Islet of Langerhans (tissue), 1 donor: Measurements from ENCODE around the gene TEKT4.
"Not testable (repeated sequence)": the region's sequence is repeated elsewhere in the genome, so short reads cannot be mapped to it uniquely, and the experiment has no call there.

ENCODE experiments used
- FAIRE-seq: peaks from one replicate; lab custom pipeline; 2011; peaks lifted over from hg19 to GRCh38; lab: Jason Lieb, UNC

TEKT4 gene, protein sequence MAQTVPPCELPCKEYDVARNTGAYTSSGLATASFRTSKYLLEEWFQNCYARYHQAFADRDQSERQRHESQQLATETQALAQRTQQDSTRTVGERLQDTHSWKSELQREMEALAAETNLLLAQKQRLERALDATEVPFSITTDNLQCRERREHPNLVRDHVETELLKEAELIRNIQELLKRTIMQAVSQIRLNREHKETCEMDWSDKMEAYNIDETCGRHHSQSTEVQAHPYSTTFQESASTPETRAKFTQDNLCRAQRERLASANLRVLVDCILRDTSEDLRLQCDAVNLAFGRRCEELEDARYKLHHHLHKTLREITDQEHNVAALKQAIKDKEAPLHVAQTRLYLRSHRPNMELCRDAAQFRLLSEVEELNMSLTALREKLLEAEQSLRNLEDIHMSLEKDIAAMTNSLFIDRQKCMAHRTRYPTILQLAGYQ

DNA sequence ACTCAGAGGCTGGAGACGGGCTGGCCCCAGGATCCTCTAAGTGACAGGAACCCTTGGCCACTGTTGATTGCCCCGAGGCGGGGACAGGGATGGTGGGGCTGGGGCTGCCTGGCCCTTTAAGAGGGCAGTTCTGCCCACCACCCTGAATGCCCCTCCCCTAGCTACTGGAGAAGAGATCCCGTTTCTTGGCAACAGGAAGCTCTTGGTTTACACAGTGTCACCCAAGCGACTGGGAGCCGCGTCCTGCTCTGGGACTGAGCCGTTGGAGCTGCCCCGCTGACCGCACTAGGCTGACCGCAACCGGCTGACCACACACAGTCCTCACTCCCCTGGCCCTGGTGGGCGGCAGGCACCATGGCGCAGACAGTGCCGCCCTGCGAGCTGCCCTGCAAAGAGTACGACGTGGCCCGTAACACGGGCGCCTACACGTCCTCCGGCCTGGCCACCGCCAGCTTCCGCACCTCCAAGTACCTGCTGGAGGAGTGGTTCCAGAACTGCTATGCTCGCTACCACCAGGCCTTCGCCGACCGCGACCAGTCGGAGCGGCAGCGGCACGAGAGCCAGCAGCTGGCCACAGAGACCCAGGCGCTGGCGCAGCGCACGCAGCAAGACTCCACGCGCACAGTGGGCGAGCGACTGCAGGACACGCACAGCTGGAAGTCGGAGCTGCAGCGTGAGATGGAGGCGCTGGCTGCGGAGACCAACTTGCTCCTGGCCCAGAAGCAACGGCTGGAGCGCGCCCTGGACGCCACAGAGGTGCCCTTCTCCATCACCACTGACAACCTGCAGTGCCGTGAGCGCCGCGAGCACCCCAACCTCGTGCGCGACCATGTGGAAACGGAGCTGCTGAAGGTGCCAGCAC, at the start of gene TEKT4:
Gene TEKT4 (plus strand): TSS at position 205 of the 862 bp plus-strand sequence. CDS start 150 bp downstream, at position 355.
- no peak for FAIRE-seq

DNA sequence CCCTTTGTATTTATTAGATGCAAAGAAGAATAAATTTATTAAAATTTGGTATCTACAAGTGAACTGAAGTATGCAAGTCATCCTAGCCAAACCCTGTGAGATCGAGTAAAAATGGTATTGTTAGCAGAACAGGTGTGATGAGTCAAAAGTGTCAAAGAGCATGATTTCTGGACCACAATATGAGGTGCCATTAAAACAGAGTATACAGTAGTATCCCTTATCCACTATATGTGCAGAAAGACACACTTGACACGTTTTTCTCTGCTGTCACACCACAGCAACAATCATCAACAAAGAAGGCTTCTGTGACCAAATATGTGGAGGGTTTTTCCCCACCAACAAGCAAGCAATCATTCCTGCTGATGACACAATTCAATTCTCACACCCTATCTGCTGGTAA, 32.0 kb upstream of the TEKT4 start:
- not testable (repeated sequence) for FAIRE-seq

DNA sequence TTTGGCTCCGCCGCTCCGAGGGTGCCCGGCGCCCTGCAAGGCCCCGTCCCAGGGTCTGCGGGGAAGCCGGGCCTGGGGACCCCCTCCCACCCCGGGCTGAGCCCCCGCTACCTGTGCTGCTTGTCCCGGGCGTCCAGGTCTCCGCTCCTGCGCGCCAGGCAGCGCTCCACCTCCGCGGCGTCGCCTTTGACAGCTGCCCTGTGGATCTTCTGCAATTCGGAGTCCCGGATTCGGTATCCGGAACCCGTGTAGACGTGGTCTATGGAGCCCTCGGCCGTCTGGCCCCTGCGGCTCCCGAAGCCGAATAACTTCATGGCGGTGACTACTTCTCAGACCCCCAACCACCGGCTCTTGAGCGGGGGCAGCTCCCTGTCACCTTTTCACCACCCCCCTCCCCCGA, 14.4 kb upstream of the TEKT4 start:
- not testable (repeated sequence) for FAIRE-seq

DNA sequence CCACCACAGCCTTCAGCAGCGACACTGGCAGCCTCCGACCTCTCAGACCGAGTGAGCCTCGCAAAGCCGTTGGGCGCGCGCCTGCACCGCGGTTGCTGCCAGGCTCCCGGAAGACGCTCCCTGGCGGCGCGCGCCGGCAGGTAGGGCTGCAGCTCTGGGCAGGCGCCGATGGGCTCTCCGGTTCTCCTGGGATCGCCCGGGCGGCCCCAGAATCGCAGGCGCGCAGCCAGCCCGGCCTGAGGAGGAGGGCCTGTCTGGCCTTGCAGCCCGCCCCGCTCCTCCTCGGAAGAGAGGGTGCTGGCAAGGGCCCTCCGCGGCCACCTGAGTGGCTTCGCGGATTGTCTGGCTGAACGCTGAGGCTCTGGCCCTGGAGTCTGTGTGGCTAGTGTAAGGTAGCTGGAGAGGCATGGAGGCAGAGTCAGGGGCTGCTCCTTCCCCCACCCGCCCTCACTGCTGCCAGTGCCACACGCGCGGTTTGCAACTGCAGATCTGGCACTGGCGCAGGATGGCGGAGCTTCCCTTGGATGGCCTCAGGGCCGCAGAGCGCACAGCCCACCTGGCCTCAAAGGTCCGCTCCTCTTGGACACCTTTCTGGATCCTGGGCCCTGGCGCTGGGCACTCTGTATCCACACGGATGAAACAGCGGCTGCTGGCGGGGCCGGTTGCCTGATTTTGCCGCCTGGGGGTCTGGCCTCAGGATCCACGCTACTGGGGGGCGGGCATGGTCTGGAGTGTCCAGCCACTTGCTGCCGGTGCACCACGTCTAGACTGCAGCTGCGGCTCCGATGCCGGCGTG, 13.7 kb upstream of the TEKT4 start:
- FAIRE-seq: not testable (repeated sequence)

DNA sequence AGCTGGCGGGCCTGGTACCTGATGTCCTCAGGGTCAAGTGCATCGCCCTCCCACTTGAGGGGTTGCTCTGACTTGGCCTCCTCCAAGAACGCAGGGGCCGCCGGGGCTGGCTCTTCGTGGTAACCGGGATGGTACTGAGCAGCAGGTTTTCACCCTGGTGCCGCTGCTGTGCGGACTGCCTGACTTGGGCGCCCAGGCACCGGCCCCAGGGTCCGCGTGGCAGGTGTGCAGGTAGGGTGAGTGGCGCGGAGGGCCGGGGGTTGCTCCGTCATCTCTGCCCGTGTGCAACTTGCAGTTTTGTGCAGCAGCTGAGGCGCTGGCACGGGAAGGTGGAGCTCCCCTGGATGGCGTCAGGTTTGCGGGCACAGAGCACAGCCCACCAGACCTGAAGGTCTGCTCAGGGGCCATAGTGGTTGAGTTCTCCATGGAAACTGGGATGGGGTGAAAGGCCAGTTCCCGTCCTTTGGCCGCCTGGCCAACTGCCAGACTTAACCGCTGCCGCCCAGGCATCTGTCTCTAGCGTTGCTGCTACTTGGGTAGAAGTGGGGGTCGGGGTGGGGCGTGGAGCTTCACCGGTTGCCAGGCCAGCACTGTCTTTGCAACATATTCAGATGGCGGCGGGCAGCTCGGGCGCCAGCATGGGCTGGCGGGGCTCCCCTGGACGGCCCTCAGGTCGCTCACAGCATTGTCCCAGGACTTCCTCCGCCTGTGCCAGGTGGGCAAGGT, 12.9 kb upstream of the TEKT4 start:
- not testable (repeated sequence) for FAIRE-seq

DNA sequence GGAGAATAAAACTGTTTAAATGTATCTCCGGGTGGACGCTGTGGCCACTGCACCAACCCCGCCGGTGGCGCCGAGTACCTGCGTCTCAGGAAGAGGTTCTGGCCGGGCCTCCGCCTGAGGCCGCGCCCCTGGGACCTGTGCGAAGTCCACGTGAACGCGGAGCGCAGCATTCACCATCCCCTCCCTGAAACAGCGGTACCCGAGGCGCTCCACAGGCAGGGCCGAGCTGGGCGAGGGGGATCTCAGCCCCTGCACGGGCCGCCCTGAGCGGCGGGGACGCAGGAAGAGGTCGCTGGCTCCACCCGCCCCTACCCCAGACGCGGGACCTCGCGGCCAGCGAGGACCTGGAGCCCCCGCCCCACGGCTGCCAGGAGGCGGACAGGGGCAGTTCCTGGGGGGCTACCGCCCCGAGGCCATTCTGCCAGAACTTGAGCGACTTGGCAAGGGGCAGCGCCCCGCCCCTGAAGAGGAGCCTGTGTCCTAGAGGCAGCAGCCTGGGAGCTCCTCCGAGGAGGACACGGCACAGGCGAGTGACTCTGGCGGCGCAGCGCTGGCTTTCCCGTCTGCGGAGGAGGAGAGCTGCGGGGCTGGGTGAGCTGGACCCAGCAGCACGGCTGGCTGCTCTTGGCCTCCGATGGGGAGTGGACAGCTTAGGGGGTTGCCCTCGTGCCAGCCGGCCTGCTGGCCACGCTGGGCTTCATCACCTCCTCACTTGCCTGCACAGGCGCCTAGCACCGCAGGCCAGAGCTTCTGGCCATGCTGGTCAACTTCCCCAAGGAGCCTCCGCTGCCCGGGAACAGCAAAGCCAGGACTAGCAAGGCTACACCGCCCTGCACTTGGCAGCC, 9.7 kb upstream of the TEKT4 start:
- no peak for FAIRE-seq

DNA sequence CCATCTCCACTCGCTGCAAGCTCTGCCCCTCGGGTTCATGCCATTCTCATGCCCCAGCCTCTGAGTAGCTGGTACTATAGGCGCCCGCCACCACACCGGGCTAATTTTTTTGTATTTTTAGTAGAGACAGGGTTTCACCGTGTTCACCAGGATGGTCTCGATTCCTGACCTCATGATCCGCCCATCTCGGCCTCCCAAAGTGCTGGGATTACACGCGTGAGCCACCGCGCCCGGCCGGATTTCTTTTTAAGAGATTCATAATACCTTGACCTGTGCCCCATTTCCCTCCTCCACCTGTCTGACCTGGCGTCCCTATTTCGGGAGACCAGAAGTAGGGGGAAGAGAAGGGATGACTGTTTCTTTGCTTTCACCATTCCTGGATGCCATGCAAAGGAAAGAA, 8.3 kb upstream of the TEKT4 start:
- FAIRE-seq: not testable (repeated sequence)

DNA sequence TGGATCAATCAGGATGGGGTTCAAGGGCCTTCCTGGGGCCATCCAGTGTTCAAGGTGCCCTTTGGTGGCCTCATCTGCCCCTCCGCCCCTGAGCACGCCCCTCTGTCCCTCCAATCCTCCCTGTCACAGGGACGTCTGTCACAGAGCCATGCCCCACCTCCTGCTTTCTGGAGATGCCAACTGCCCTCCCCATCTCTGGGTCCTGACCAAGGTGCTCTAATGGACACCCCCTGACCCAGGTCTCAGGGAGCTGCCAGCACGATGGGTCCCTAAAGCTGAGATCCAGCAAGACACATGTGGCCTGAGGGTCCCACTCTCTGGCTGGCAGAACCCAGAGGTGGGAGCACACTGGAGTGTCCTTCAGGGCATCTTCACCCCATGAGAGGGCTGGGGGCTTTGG, 2.1 kb upstream of the TEKT4 start:
- FAIRE-seq: no peak

DNA sequence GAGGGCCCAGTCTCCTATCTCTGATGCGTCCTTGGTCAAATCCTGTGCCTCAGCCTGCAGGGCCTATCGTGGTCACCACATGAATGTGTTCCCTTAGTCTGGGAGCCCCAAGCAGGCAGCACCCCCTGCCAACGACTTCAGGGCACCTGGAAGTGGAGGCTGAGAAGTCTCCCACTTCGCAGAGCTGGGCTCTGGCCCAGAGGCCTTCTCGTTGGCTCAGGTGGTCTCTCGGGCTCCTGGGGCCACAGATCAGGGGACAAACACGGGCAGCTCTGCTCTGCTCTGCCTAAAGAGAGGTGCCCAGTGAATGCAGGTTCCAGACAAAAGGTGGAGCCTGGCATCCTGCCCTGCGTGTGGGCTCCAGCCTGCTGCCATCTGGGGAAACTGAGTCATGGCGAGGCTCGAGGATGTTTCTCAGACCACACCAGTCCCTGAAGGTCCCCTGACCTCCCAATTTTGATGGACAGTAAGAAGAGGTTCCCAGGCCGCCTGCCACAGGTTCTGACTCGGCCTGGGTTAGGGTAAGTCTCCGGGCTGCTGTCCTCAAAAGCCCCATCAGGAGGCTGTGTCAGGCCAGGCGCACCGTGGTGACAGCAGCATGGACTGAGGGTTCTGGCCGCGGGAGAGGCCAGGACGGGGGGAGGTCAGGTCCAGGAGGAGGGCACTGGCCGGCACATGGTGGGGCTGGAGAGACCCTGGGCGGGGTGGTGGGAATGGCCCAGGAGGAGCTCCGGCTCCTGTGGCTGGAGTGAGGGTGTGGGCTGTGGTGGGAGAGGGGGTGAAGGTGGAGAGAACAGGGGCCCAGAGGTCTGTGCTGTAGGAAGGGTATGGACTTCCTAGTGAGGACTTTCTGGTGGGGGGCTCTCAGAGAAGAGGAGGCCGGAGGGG, 1.4 kb upstream of the TEKT4 start:
- no peak for FAIRE-seq

DNA sequence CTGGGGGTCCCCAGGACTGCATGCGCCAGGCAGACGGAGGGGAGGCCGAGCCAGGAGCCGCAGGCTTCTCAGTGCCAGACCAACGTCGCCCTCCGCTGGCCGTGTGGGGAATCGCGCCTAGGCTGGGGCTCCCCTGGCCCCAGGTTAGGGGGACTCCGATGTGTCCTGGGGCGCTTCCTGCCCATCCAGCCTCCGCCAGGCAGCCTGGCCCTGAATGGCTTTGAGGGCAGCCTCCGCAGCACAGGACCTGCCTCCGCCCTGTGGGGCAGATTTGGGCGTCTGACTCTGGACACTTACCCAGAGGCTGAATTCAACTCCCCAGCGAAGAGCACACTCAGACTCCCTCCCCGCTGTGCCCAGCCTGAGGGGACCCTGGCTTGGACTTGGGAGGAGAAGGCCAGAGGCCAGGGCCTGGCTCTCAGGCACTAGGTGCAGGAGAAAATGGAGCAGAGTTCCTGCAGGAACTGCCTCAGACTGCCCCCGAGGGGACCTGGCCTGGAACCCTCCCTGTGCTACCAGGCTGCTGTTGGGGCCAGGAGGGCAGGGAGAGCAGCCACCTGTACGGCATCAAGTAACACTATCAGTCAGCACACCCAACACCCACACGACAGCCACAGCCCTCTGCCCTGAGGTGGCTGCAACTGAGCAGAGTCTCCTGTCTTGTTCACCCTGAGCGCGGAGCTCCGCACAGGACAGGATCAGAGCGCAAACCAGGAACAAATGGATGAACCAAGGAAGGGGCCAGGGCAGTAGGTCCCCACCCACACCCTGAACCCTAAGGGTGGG, 597 bp upstream of the TEKT4 start:
- FAIRE-seq: no peak

DNA sequence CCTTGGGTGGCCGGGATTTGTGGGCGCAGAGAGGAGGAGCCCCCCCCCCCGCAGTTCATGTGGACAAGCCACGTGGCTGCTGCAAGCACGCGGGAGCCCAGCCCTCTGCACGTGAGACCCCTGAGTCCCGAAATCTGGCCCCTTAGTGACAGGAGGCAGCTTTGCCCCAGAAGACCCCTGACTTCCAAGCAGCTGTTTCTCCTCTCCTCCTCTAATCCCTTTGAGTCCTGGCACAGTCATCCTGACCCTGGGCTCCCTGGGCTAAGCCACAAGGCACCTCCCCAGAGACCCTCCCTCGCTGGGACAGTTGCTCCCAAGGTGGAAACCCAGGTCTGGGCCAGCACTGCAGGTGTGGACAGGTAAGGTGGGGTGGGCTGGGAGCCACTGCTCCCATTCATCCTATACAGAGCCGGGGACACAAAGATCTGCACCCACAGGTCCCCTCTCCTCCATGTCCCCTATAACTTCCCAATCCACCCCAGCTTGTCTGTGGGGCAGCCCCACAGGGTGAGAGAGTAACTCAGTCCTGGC, 923 bp downstream of the TEKT4 start:
- FAIRE-seq: no peak

DNA sequence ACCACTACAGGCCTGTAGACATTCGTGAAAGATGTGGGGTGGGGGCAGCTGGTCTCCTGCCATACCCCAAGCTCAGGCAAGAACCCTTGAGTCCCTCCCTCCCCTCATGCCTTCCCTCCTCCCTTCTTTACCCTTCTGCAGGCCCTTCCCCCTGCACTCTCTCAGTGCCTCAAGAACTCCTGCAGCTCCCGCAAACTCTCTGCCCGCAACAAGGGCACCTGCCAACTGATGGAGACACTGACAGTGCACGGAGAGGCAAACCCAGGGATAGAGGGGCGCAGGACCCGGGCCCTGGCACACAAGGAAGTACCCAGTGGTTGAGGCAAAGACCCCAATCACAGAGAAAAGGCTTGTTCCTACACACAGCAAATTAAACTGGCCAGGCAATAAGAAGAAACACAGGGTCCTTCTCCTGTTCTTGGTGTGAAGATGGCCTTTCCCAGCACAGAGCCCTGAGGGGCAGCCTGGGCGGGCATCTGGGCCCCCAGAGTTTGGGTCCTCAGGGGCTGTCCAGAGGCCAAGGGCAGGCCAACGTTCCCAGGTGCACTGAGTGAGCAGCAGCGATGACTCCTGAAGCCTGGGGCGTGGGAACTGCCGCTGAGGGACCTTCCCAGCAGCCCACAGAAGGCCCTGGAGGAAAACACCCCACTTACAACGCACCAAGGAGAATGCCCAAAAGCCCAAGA, 1.6 kb downstream of the TEKT4 start:
- no peak for FAIRE-seq

DNA sequence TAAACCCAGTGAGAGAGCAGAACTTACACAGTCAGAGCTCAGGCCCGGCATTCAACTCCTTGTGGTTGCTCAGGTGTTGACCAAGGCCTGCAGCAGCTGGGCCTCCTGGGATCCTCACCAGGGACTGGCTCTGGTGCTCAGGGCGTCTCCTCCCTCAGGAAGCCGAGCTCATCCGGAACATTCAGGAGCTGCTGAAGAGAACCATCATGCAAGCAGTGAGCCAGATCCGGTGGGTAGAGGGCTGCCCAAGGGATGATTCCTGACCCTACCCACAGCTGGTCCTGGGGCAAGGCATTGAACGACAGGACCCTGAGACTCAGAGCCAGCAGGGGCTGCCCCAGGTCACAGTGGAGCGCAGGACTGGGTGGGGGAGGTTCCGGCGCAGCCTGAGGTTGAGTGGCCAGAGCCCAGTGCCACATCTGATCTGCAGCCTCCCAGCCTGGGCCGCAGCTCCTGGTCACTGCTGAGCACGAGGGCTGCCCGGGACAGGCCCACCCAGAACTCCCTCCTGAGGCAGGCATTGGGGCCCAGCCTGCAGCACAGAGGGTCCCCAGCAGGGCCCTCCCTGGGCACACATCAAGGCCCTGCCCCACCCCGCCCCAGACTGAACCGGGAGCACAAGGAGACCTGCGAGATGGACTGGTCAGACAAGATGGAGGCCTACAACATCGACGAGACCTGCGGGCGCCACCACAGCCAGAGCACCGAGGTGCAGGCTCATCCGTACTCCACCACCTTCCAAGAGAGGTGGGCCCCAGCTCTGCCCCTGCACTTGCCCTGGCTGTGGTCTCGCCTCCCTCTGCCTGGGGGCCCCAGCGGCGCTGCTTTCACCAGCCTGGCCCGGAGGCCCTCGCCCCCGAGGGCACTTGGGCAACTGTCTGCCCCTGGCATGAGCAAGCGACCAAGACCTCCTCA, 2.4 kb downstream of the TEKT4 start:
- no peak for FAIRE-seq

DNA sequence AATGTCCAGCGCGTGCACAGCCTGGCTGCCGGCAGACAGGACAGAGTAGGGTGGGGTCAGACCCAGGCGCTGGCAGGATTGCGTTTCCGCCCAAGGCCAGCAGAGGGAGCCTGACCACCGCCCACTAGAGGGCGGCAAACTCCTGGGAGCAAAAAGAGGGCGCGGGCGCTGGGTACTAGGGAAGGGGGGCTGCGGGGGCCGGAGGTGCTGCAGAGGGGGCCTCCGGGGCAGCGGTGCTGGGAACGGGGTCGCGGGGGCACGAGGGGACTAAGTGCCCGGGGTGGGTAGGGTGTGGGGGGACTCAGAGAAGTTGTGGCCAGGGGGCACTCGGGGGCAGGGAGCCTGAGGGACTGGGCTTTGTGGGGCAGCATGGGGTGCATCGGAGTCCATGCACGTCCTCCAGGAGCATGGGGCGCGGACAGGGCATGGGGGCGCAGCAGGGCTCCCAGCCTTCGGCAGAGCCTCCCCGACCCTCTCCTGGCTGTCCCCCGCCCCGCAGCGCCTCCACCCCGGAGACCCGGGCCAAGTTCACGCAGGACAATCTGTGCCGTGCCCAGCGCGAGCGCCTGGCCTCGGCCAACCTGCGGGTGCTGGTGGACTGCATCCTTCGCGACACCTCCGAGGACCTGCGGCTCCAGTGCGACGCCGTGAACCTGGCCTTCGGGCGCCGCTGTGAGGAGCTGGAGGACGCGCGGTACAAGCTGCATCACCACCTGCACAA, 3.2 kb downstream of the TEKT4 start:
- no peak for FAIRE-seq

DNA sequence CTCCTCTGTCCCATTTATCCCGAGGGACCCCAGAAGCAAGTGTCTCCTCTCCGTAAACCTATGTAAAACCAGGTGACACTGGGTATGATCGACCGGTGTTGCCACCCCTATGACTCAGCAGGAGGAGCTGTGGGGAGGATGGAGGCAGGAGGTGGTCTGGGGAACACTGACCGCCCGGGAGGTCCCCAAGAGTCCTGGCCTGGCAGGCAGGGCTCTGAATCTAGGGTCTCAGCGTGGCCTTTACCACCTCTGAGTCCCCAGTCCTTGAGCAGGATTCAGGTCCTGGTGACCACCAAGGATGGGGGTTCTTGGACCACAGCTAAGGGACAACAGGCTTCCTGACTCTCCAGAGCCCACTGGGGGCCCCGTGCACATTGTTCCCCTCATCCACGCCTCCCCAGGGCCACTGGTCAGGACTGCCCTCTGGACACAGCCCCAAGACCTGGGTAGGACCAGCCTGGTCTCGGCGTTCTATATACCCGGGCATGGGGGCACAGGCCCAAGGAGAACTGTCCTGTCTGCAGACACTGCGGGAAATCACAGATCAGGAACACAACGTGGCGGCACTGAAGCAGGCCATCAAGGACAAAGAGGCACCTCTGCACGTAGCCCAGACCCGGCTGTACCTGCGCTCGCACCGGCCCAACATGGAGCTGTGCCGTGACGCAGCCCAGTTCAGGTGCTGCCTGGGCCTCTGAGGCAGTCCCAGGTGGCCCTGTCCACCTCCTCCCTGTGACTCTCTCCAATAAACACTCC, 4.0 kb downstream of the TEKT4 start:
- FAIRE-seq: no peak
